RKO (cell line): ENCODE data around the gene GNAS-AS1.

Experiments used
- DNase-seq: peaks from one replicate; pipeline ENCODE4 v3.0.0-alpha.2; 2016; ENCODE audit warnings: low spot score

GNAS-AS1 gene

DNA sequence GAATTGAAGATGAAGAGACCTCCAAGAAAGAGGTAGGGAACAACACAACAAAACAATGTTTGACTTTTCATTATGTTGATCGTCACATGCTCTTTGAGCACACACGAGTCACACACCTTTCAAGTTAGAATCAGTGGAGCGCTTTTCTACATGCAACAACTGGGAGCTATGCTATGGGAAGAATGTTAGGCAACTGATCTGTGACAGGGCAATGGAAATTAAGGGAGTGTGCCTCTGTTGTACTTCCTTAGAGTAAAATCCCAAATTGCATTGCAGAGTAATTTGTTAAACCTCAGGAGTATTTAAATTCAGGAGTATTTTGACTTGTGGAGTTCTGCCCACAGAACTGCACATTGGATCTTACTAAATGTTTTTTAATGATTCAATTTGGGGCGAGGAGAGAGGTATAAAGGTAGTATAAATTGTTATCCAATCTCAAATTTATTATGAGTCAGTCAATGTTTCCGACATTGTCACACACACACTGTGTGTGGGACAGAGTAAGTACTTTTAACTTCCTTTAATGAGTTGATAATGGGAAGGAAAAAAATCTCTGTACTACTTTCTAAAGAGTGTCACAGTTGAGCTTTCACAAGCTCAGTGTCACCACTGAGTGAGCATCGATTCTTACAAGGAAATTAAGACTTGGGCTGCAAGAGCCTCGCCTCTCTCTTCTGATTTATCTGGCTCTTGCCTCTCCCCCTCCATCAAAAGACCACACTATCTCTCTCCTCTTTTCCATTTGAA is 12.5 kb upstream of the GNAS-AS1 start:
- DNase-seq, result no peak

DNA sequence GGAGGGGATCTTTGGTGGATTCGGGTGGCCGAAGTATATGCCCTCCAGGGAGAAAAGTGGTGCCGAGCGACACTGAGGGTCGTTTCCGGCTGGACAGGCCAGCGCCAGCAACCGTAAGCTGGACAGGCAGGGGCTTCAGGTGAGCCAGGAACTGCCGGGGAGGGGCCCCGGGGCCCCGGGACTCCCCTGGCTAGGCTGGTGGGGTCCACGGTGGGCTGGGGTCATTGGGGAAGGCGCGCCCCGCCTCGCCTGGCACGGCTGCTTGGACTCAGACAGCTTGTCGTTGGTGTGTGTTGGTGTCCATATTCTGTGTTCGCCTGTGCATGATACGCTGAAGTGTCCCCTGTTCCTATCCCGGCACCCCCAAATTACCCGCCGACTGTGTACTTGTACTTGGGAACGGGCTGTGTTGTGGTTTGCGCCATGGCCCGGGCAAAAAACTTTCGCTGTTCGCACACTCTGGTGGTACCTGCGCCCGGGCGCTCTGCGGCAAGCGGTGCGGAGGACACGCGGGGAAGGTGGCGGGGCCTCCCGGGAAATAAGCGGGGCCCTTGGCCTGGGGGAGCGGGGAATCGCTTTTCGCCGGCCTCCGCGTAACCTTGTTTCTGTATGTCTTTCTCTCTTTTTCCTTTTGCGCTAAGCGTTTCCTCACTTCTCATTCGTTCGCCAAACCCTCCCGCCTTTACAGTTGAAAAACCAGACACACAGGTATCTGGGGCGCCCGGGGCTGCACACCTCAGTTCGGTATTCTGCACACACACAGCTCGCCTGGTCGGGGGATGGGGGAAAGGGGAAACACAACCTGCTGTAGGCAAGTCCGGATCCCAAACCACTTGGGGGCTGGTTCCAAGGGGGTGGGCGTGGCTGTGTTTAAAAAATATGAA is 5.0 kb upstream of the GNAS-AS1 start:
- no peak for DNase-seq

DNA sequence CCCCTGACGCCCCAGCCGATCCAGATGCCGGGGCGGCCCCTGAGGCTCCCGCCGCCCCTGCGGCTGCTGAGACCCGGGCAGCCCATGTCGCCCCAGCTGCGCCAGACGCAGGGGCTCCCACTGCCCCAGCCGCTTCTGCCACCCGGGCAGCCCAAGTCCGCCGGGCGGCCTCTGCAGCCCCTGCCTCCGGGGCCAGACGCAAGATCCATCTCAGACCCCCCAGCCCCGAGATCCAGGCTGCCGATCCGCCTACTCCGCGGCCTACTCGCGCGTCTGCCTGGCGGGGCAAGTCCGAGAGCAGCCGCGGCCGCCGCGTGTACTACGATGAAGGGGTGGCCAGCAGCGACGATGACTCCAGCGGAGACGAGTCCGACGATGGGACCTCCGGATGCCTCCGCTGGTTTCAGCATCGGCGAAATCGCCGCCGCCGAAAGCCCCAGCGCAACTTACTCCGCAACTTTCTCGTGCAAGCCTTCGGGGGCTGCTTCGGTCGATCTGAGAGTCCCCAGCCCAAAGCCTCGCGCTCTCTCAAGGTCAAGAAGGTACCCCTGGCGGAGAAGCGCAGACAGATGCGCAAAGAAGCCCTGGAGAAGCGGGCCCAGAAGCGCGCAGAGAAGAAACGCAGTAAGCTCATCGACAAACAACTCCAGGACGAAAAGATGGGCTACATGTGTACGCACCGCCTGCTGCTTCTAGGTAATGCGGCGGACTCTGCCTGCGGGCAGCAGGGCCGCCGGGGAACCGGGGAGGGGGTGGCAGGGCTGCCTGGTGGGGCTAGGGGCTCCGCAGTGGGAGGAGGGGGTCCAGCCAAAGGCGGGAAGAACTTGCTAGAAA is 4.2 kb upstream of the GNAS-AS1 start:
- no peak for DNase-seq

DNA sequence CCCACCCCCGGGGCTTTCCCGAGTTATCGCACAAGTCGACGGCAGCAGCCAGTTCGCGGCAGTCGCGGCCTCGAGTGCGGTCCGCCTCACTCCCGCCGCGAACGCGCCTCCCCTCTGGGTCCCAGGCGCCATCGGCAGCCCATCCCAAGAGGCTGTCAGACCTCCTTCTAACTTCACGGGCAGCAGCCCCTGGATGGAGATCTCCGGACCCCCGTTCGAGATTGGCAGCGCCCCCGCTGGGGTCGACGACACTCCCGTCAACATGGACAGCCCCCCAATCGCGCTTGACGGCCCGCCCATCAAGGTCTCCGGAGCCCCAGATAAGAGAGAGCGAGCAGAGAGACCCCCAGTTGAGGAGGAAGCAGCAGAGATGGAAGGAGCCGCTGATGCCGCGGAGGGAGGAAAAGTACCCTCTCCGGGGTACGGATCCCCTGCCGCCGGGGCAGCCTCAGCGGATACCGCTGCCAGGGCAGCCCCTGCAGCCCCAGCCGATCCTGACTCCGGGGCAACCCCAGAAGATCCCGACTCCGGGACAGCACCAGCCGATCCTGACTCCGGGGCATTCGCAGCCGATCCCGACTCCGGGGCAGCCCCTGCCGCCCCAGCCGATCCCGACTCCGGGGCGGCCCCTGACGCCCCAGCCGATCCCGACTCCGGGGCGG is 3.4 kb upstream of the GNAS-AS1 start:
- DNase-seq, result no peak

DNA sequence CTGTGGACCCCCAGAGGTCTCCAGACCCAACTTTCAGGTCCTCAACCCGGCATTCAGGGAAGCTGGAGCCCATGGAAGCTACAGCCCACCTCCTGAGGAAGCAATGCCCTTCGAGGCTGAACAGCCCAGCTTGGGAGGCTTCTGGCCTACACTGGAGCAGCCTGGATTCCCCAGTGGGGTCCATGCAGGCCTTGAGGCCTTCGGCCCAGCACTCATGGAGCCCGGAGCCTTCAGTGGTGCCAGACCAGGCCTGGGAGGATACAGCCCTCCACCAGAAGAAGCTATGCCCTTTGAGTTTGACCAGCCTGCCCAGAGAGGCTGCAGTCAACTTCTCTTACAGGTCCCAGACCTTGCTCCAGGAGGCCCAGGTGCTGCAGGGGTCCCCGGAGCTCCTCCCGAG is 2.8 kb upstream of the GNAS-AS1 start:
- no peak for DNase-seq

DNA sequence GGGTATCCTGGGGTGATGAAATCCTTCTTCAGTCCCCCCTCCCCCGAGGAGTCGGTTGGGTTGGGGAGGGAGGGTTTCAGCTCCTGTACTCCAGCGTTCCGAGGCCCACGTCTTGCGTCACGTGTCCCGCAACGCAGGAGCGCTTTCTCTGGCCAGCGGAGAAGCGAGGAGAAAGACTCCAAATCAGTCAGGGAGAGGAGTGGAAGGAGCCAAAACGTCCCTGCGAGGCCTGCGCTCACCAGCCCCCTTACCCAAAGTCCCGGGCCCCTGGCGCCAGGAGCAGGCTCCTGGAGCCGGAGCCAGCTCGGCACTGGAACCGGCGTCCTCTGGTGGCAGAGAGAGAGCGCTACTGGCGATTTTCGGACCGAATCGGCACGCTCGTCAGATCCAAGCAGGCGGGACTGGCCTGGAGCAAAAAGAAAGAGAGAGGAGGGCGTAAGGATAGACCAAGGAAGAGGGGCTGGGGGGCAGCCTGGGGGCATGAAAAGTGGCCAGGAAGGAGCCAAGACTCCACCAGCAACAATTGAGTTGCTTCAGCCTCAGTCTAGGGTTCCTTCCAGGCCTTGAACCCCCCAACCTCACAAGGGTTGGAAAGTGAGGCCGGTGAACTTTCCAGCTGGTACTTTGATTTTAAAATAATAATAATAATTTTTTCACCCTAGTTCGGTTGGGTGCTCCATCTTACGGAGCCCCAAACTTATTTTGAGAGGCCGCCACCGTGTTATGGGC is 2.0 kb upstream of the GNAS-AS1 start, which contains the start of gene GNAS:
TSS of gene GNAS (plus strand) at position 174 of the 729 bp plus-strand sequence.
- DNase-seq, result no peak

DNA sequence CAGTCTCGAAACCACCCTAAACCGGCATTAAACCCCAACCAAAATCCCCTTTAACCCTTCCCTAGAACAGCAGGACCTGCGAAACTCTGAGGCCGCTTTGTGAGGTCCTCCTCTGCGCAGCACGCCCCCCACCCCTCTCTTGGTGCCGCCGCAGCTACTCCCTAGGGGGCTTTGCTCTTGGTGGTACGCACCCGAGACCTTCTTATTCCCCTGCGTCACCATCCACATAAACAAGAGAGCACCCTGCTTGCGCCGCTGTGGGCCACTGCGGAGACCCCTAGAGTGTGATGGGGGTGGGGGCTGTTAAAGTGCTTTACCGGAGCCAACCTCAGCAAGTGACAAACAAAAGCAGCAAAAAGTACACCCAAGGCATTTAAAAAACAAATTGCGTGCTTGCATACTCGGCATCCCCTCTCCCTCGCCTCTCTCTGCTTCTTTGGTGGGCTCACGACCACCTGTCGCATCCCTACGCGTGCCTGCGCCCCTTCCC is 1.3 kb upstream of the GNAS-AS1 start:
- no peak for DNase-seq

DNA sequence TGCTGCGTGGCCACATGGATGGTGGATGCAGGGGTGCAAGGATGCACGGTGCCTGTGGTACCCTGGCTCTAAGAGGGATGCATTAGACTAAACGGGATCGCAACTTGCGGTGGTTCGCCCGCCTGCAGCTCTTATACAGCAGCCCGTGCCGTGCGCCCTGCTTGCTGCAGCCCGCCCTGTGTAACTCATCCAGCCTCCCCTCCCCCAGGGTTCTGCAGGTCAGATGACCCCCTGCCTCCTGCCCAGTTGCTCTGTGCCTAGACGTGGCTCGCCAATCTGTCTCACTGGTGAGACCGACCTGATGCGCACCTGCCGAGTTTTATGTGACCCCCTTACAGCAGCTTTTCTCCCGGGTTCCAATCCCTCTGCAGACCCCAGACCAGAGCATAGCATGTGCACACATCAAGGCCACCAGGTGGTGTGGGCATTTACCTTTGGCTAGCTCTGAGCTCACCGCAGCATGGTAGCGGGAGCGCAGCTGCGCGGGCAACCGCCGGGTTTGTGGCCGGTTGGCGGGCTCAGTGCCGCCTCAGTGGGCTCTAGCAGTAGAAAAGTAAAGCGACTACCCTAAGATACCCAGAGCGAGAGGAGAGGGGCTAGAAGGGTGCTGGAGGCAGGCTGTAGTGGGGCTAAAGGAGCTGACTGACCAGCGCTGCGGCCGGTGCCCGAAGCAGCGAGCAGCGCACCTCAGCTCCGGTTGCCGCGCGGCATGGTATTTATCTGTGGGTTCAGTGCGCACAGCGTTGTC is 693 bp upstream of the GNAS-AS1 start:
- DNase-seq, result no peak

DNA sequence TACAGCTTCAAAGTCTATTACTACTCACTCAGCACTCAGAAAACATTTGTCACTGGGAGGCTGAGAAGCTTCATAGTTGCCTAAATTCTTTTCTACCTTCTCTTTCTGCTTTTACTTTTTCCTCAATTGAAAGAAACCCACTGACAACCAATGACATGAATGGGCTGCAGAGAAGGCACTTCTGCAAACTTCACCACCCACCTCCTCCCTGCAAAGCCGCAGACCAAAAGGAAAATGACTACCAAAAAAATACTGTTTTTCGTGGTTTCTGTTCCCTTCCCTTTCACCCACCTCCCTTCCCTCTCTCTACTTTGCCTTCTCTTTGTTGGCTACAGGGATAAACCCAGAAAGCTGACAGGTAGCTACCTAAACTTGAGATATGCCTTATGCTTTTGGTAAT is 3.2 kb downstream of the GNAS-AS1 start:
- DNase-seq, result no peak

- DNase-seq, result no peak
Measured at GRCh38 chr20:58845706-58846105, 5.0 kb downstream of the GNAS-AS1 start.

- DNase-seq, result no peak
Measured at GRCh38 chr20:58843128-58843556, 7.6 kb downstream of the GNAS-AS1 start.

DNA sequence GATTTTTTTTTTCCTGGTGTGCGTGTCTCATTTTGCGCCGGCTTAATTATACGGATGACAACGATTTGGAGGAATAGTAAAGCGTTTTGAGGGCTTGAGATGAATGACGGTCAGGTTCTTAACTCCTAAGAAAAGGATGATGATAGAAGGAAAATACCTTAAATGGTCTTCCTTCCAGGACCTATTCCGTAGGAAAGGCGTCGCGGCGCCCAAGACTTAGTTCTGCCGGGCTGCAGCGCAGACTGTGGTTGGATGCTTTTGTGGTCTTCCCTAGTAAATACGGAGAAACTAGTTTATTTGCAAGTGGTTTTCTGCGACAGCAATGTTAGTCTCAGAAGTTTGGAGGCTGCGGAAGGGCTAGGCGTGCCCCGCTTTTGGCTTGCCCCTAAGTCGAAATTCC is 8.4 kb downstream of the GNAS-AS1 start:
- DNase-seq, result no peak

DNA sequence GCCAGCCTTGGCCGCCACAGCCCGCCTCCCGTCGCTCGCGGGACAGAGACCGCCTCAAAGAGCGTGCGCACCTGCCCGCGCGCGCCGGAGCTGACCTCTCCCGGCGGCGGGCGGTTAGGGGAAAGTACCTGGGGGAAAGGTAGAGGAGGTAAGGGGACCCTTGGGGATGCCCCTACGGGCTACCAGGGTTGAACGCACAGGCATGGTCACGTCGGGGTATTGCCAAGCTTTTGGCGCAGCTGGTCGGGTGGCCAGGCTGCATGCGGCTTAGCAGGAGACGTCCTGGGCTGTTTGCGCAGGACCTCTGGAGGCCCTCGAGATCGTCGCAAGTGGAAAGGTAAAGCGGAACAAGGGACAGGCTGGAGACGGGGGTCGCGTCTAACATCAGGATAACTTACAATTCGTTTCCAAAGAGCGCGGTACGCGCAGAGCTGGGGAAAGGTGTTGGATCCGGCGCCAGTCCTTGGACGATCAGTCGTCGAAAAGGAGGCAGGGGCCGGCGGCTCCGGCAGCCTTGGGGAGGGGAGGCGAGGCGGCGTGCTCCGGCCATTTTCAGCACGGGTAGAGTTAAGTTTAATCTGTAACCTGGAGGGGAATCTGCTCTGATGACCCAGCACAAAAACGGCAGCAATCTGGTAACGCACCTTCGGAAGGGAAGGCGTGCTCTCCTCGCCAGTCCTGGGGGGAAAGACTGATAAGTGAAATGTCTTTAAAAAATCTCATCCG is 9.0 kb downstream of the GNAS-AS1 start:
- no peak for DNase-seq

DNA sequence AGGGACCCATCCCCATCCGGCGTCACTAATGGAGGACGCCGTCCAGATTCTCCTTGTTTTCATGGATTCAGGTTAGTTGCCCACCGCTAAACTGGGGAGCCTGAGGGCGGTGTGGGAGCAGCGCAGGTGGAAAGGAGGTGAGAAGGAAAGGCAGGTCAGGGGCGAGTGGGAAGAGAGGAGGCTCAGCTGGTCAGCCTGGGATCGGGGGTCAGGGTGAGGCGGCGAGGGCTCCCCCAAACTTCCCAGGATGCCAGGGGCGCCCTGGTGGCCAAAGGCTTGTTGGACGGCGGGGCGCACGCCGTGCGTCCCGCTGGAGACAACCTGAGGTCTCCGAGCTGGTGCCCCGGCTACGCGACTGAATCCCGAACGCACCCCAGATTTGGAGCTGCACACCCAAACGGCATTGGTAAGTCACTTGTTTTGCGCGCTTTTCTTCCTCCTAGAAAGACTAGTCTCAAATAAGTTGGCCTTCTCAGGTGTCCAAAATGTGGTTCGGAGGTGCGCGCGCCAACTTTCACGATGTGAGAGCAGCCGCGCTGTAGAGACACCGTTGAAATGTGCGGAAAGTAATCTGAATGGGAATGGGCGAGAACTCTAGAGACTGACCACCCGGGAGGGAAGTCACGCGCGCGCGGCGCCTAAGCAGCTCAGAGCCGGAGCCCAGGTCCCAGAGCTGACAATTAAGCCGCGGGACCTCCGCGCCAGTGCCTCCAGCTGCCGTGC is 9.7 kb downstream of the GNAS-AS1 start:
- no peak for DNase-seq

DNA sequence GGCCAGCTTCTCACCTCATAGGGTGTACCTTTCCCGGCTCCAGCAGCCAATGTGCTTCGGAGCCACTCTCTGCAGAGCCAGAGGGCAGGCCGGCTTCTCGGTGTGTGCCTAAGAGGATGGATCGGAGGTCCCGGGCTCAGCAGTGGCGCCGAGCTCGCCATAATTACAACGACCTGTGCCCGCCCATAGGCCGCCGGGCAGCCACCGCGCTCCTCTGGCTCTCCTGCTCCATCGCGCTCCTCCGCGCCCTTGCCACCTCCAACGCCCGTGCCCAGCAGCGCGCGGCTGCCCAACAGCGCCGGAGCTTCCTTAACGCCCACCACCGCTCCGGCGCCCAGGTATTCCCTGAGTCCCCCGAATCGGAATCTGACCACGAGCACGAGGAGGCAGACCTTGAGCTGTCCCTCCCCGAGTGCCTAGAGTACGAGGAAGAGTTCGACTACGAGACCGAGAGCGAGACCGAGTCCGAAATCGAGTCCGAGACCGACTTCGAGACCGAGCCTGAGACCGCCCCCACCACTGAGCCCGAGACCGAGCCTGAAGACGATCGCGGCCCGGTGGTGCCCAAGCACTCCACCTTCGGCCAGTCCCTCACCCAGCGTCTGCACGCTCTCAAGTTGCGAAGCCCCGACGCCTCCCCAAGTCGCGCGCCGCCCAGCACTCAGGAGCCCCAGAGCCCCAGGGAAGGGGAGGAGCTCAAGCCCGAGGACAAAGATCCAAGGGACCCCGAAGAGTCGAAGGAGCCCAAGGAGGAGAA is 10.5 kb downstream of the GNAS-AS1 start:
- DNase-seq, result no peak

DNA sequence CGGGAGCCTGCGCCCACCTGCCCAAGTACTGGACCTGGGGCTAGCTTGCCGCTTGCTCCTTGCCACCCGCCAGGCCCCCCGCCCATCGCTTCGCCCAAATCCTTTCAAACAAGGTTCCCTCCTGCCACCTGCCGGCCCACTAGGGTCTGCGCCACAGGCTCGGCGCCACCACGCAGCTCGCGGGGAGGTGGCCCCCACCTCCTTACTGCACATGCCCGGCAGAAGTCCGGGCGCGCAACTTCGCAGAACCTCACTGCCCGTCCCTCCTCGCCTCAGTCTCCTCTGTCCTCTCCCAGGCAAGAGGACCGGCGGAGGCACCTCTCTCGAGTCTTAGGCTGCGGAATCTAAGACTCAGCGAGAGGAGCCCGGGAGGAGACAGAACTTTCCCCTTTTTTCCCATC is 11.2 kb downstream of the GNAS-AS1 start:
- no peak for DNase-seq

GRCh38 chr20:58838174-58838573 is 12.5 kb downstream of the GNAS-AS1 start:
- DNase-seq, result no peak

- DNase-seq, result no peak
Measured at GRCh38 chr20:58837717-58838116, 13.0 kb downstream of the GNAS-AS1 start.
